GM12878 (cell line): Measurements from ENCODE around the gene PMIS2.

ENCODE experiments used
- CREM ChIP-seq: IDR thresholded peaks from 2 replicates; pipeline ENCODE4 v1.6.1; 2014; ENCODE audit warnings: antibody characterized with exemption, low read depth
- EP300 ChIP-seq, 2 experiments: fragments of 150-350 bp in 1 of 2; IDR thresholded peaks; 2 replicates each; pipeline ENCODE4 v1.6.1; 2011 to 2012; ENCODE audit warnings: low read depth in 2 of 2, low read length in 2 of 2, borderline replicate concordance in 1 of 2, improper control_type of control experiment in 1 of 2, inconsistent platforms in 1 of 2; ENCODE audit not compliant: control insufficient read depth in 1 of 2
- GABPA ChIP-seq: IDR thresholded peaks from 2 replicates; pipeline ENCODE4 v1.6.1; 2014; ENCODE audit warnings: antibody characterized with exemption, low read depth, mild to moderate bottlenecking, inconsistent platforms
- HDGF ChIP-seq: fragments of 450-650 bp; IDR thresholded peaks from 2 replicates; pipeline ENCODE4 v1.6.1; 2016; ENCODE audit warnings: antibody characterized with exemption
- KLF5 ChIP-seq: fragments of 450-650 bp; IDR thresholded peaks from 2 replicates; pipeline ENCODE4 v1.6.1; 2014; ENCODE audit warnings: mild to moderate bottlenecking; ENCODE audit not compliant: partially characterized antibody
- NR2F1 ChIP-seq: fragments of 450-650 bp; conservative IDR thresholded peaks from 2 replicates; pipeline ENCODE4 v1.6.1; 2017; ENCODE audit warnings: mild to moderate bottlenecking
- NRF1 ChIP-seq: conservative IDR thresholded peaks from 2 replicates; pipeline ENCODE4 v1.6.1; 2011; ENCODE audit warnings: mild to moderate bottlenecking, low read depth, low read length, improper control_type of control experiment
- SMAD1 ChIP-seq: fragments of 450-650 bp; IDR thresholded peaks from 2 replicates; pipeline ENCODE4 v1.6.1; 2018; ENCODE audit warnings: mild to moderate bottlenecking, low read depth; ENCODE audit not compliant: partially characterized antibody
- SMAD5 ChIP-seq: IDR thresholded peaks from 2 replicates; pipeline ENCODE4 v1.6.1; 2016; ENCODE audit warnings: antibody characterized with exemption, low read depth
- SREBF1 ChIP-seq: IDR thresholded peaks from 2 replicates; pipeline ENCODE4 v1.6.1; 2012; ENCODE audit warnings: mild to moderate bottlenecking, low read length
- TF ChIP-seq, protein P1 (sequence below), 3 experiments: IDR thresholded peaks in 2 of 3; conservative IDR thresholded peaks in 1 of 3; 2 replicates each; pipeline ENCODE4 v1.5.1; 2011; ENCODE audit warnings: low read depth in 3 of 3, low read length in 3 of 3, mild to moderate bottlenecking in 3 of 3, control low read depth in 2 of 3, moderate library complexity in 2 of 3, inconsistent platforms in 1 of 3, mixed read lengths in 1 of 3; ENCODE audit not compliant: control insufficient read depth in 2 of 3, insufficient read depth in 1 of 3; ENCODE audit errors: extremely low read depth in 1 of 3

DNA sequence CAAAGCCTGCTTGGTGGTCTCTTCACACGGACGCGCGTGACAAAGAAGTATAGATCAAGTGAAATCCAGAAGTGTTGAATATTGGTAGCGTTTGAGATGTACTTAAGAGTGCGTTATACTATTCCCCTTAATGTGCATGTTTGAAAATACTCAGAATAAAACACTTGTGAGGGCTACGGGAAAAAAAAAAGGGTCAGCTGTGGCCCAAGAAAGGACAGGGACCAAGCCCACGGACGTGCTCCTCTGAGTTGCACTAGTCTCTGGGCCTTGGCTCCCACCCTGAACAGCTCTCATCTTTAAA is 42.2 kb downstream of the PMIS2 start:
- TF ChIP-seq SMAD1 (no peak), NR2F1 (no peak), SREBF1 (no peak), KLF5 (no peak), SMAD5 (no peak), CREM (no peak), GABPA (no peak), NRF1 (no peak), EP300 (IDR thresholded peaks at IDR 0.05; ENCODE audit: borderline replicate concordance in 1 of 2, control insufficient read depth in 1 of 2, low read depth in 2 of 2, low read length in 2 of 2) (no peak), HDGF (no peak)
- TF ChIP-seq, protein P1, sequence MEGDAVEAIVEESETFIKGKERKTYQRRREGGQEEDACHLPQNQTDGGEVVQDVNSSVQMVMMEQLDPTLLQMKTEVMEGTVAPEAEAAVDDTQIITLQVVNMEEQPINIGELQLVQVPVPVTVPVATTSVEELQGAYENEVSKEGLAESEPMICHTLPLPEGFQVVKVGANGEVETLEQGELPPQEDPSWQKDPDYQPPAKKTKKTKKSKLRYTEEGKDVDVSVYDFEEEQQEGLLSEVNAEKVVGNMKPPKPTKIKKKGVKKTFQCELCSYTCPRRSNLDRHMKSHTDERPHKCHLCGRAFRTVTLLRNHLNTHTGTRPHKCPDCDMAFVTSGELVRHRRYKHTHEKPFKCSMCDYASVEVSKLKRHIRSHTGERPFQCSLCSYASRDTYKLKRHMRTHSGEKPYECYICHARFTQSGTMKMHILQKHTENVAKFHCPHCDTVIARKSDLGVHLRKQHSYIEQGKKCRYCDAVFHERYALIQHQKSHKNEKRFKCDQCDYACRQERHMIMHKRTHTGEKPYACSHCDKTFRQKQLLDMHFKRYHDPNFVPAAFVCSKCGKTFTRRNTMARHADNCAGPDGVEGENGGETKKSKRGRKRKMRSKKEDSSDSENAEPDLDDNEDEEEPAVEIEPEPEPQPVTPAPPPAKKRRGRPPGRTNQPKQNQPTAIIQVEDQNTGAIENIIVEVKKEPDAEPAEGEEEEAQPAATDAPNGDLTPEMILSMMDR (IDR thresholded peaks at IDR 0.05 in 2 of 3, conservative IDR thresholded peaks at IDR 0.05 in 1 of 3; ENCODE audit: control insufficient read depth in 2 of 3, extremely low read depth in 1 of 3, insufficient read depth in 1 of 3, low read depth in 3 of 3, low read length in 3 of 3), result no peak
